Transverse colon (tissue), 4 donors: ENCODE measurements around the gene CERT1. TPM values are rescaled to one million over a fixed set of nuclear protein-coding genes. Genes with fewer than 3 reads are reported as not detected.

Experiments used
- DNase-seq: peaks from one replicate; pipeline ENCODE4 v3.0.0-alpha.2; 2019
- H3K27ac ChIP-seq, 4 donors: fragments of 200-600 bp; sonication (generic); 2 replicates each; pipeline ENCODE4 v1.5.1; 2016 to 2018; ENCODE audit warnings: inconsistent platforms in 4 of 4
- H3K27me3 ChIP-seq: fragments of 200-600 bp; sonication (generic); 2 replicates; pipeline ENCODE4 v1.5.1; 2017; ENCODE audit warnings: inconsistent platforms
- H3K36me3 ChIP-seq, 4 donors: fragments of 200-600 bp; sonication (generic); 2 replicates each; pipeline ENCODE4 v1.5.1; 2017 to 2019; ENCODE audit warnings: inconsistent platforms in 4 of 4
- H3K4me1 ChIP-seq, 4 donors: fragments of 200-600 bp; sonication (generic); 2 replicates each; pipeline ENCODE4 v1.5.1; 2017 to 2020; ENCODE audit warnings: inconsistent platforms in 4 of 4
- H3K4me3 ChIP-seq, 4 donors: fragments of 200-600 bp; sonication (generic); 1 replicate in 1 of 4; 2 replicates in 3 of 4; pipeline versions ENCODE4 v1.5.1 to v1.6.1; 2017 to 2019; ENCODE audit warnings: inconsistent platforms in 4 of 4
- H3K9me3 ChIP-seq, 2 donors: fragments of 200-600 bp; sonication (generic); 2 replicates each; pipeline ENCODE4 v1.5.1; 2017 to 2019; ENCODE audit warnings: inconsistent platforms in 2 of 2
- EP300 ChIP-seq: sonication (generic); formaldehyde crosslinking; IDR thresholded peaks from one replicate; pipeline ENCODE4 v1.6.1; 2017; ENCODE audit warnings: antibody characterized with exemption, low read depth
- POLR2A ChIP-seq: fragments of 450-650 bp; IDR thresholded peaks from one replicate; pipeline ENCODE4 v1.6.1; 2016; ENCODE audit warnings: antibody characterized with exemption, mild to moderate bottlenecking, moderate library complexity
- POLR2AphosphoS5 ChIP-seq, 3 donors: sonication (generic); formaldehyde crosslinking; IDR thresholded peaks; one replicate each; pipeline ENCODE4 v1.6.1; 2016; ENCODE audit warnings: antibody characterized with exemption in 3 of 3
- WGBS, 2 donors: methylation state at CpG; one replicate each; pipeline ENCODE4 v1.1.5; 2018; ENCODE audit warnings: low coverage in 1 of 2; 5-methylcytosine and 5-hydroxymethylcytosine counted together
- in situ Hi-C, 4 donors: fragments of 200-750 bp; cut with MboI; loops; one replicate each; pipeline versions ENCODE4 v1.15.0 to v1.15.1; 2017; ENCODE audit warnings: low sequenced_read_pairs in 3 of 4, low pct_ligation_motif_present in 1 of 4, low pct_unique_long_range_greater_than_20kb in 1 of 4
- intact Hi-C: fragments of 100-400 bp; cut with DNase I; formaldehyde crosslinking; loops from one replicate; pipeline ENCODE4 v1.15.1; 2023; ENCODE audit warnings: low total_unique reads
- total RNA-seq, 4 donors: library from RNA; depleted of rRNA; stranded (reverse); fragments of >200 nt; gene quantifications; one replicate each; pipeline ENCODE4 v1.1.0, GENCODE V29; 2016
- TF ChIP-seq, protein P1 (sequence below), 5 experiments: fragments of 200-600 bp in 3 of 5; fragments of 450-650 bp in 2 of 5; sonication (generic) in 3 of 5; IDR thresholded peaks; 1 replicate in 2 of 5; 2 replicates in 3 of 5; pipeline ENCODE4 v1.5.1; 2016 to 2017; ENCODE audit warnings: antibody characterized with exemption in 5 of 5, inconsistent platforms in 3 of 5, mild to moderate bottlenecking in 2 of 5, moderate library complexity in 1 of 5

CERT1 gene
- total RNA-seq, 4 donors from 2014 or later: 33.2 to 59.5 (median 39.4) TPM

DNA sequence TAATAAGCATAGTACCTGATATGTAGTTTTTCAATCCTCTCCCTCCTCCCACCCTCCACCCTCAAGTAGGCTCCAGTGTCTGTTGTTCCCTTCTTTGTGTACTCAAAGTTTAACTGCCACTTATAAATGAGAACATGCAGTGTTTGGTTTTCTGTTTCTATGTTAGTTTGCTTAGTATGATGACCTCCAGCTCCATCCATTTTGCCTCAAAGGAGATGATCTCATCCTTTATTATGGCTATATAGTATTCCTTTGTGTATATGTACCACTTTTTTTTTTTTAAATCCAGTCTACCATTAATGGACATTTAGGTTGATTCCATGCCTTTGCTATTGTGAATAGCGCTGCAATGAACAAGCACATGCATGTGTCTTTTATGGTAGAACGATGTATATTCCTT lies 20.8 kb upstream of the CERT1 start:
- 96 to 100% methylated on average over 2 of the region's 2 CpGs for WGBS, 2 donors
- in situ Hi-C loops (no loop called here), intact Hi-C loops (loop anchor here (1.0 kb wide), 1 partner anchor 23 kb away; no protein-coding TSS in a partner anchor)
- no peak overlapping the region for H3K4me3 ChIP-seq
- H3K27ac ChIP-seq: no peak overlapping the region
- no peaks in the 10 kb centered on the region for H3K27me3 ChIP-seq
- no peak for DNase-seq
- peaks cover 0 to 5% (median 2%) of the 10 kb centered on the region in 4 donors for H3K4me1 ChIP-seq
- TF ChIP-seq, protein P1, sequence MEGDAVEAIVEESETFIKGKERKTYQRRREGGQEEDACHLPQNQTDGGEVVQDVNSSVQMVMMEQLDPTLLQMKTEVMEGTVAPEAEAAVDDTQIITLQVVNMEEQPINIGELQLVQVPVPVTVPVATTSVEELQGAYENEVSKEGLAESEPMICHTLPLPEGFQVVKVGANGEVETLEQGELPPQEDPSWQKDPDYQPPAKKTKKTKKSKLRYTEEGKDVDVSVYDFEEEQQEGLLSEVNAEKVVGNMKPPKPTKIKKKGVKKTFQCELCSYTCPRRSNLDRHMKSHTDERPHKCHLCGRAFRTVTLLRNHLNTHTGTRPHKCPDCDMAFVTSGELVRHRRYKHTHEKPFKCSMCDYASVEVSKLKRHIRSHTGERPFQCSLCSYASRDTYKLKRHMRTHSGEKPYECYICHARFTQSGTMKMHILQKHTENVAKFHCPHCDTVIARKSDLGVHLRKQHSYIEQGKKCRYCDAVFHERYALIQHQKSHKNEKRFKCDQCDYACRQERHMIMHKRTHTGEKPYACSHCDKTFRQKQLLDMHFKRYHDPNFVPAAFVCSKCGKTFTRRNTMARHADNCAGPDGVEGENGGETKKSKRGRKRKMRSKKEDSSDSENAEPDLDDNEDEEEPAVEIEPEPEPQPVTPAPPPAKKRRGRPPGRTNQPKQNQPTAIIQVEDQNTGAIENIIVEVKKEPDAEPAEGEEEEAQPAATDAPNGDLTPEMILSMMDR (IDR thresholded peaks at IDR 0.05): no peak
- TF ChIP-seq POLR2A (no peak), POLR2AphosphoS5 (IDR thresholded peaks at IDR 0.05) (no peak), EP300 (no peak)
- peaks cover 0 to 9% (median 0%) of the 10 kb centered on the region in 4 donors for H3K36me3 ChIP-seq
- peaks cover 0 to 11% of the 10 kb centered on the region in 2 donors for H3K9me3 ChIP-seq

DNA sequence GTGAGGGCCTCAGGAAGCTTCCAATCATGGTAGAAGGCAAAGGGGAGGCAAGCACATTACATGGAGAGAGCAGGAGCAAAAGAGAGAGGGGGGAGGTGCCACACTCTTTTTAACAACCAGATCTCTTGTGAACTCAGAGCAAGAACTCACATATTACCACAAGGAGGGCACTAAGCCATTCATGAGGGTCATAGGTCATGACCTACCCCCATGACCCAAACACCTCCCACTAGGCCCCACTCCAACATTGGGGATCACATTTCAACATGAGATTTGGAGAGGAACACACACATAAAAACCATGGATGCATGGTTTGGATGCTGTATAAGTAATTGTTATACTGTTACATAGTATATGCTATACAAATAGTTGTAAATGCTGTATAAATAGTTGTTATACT lies 17.8 kb upstream of the CERT1 start:
- in situ Hi-C loops: no loop called here

DNA sequence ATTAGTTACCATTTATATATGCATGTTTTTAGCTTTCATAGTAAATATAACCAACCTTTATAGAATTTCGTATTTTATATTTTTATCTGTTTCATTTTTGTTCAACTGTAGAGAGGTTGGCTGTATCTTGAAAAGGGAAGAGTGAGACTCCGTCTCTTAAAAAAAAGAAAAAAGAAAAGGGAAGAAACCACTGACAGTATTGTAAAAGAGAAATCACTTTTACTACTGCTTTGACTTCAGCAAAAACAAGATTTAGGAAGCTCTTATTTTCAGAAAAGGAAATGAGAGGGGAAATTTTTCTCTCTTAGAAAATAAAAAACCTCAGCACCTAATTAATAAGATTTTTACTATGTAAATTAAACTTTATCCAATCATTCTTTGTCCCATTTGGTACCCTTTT lies 14.6 kb upstream of the CERT1 start:
- intact Hi-C loops (no loop called here), in situ Hi-C loops (no loop called here)
- Histone ChIP-seq H3K9me3 (peaks cover 4 to 7% of the 10 kb centered on the region in 2 donors), H3K4me1 (peaks cover 0 to 8% (median 0%) of the 10 kb centered on the region in 4 donors), H3K27ac (no peak overlapping the region), H3K27me3 (no peaks in the 10 kb centered on the region), H3K36me3 (peaks cover 0 to 6% (median 2%) of the 10 kb centered on the region in 4 donors), H3K4me3 (no peak overlapping the region)
- no peak for DNase-seq
- TF ChIP-seq, protein P1 (IDR thresholded peaks at IDR 0.05): no peak
- TF ChIP-seq POLR2A: no peak
- no peak for TF ChIP-seq EP300
- TF ChIP-seq POLR2AphosphoS5 (IDR thresholded peaks at IDR 0.05): no peak
- WGBS, 2 donors: 82 to 86% methylated on average over 2 of the region's 2 CpGs

More for the DNA sequence above, 17.8 kb upstream of the CERT1 start:
- Histone ChIP-seq H3K9me3 (peaks cover 0 to 5% of the 10 kb centered on the region in 2 donors), H3K27me3 (no peaks in the 10 kb centered on the region), H3K27ac (no peak overlapping the region), H3K4me3 (no peak overlapping the region), H3K36me3 (no peaks in the 10 kb centered on the region), H3K4me1 (peaks cover 0 to 3% (median 0%) of the 10 kb centered on the region in 4 donors)
- no peak for DNase-seq
- no peak for TF ChIP-seq POLR2AphosphoS5 (IDR thresholded peaks at IDR 0.05)
- no peak for TF ChIP-seq POLR2A
- no peak for TF ChIP-seq EP300
- TF ChIP-seq, protein P1 (IDR thresholded peaks at IDR 0.05): no peak
- intact Hi-C loops: no loop called here

DNA sequence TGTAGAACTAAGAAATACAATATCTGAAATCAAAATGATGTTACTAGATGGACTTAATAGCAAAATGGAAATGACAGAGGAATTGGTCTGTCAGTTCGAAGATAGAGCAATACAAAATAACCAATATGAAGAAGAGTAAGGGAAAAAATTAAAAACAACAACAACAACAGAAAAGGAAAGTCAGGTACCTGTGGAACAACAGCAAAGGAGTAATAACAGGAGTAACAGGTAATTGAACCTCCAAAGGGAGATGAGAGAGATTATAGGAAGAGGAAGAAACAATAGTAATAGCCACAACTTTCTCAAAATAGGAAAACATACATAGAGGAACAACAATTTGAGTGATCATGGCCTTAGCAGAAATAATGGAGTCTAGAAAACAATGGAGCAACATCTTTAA lies 13.9 kb upstream of the CERT1 start:
- Histone ChIP-seq H3K4me1 (peaks cover 0 to 8% (median 0%) of the 10 kb centered on the region in 4 donors), H3K4me3 (no peak overlapping the region), H3K36me3 (peaks cover 0 to 13% (median 5%) of the 10 kb centered on the region in 4 donors), H3K27me3 (no peaks in the 10 kb centered on the region), H3K9me3 (peaks cover 11 to 14% of the 10 kb centered on the region in 2 donors), H3K27ac (no peak overlapping the region)
- TF ChIP-seq POLR2A (no peak), EP300 (no peak)
- DNase-seq: no peak
- 71 to 85% methylated on average over 1 of the region's 1 CpG for WGBS, 2 donors
- in situ Hi-C loops: no loop called here
- intact Hi-C loops: no loop called here

DNA sequence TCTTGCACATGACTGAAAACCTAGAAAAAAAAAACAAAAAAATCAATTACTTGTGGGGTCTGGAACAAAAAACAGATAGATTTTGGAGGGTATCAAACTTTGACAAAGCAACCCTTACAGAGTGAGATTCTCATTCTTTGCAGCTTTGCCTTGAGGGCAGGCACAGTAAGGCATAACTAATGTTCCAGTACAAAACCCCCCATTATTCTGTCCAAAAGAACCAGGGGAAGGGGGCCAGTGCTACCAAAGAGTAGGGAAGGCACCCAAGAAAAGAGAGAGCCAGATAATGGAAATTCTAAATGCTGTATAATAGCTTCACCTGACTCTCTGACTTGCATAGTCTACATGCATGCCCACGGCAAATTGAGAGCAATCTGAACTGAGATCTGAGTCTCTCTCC lies 13.2 kb upstream of the CERT1 start:
- WGBS, 2 donors: 78% methylated on average over 1 of the region's 1 CpG
- DNase-seq: no peak
- Histone ChIP-seq H3K27me3 (no peaks in the 10 kb centered on the region), H3K9me3 (peaks cover 14% of the 10 kb centered on the region in 2 donors), H3K4me1 (peaks cover 0 to 8% (median under 1%) of the 10 kb centered on the region in 4 donors), H3K4me3 (no peak overlapping the region), H3K36me3 (peaks cover 0 to 13% (median 5%) of the 10 kb centered on the region in 4 donors), H3K27ac (no peak overlapping the region)
- TF ChIP-seq, protein P1 (IDR thresholded peaks at IDR 0.05): no peak
- TF ChIP-seq POLR2AphosphoS5 (IDR thresholded peaks at IDR 0.05) (no peak), EP300 (no peak), POLR2A (no peak)
- in situ Hi-C loops (loop anchor here in 1 of 4 donors (25.0 kb wide), 2 partner anchors 287 to 1962 kb away; partner anchors contain the start of genes ANKRA2, ANKRD31 and UTP15), intact Hi-C loops (no loop called here)
